AG04450 (cell line): ENCODE data around the gene DDX54. TPM values are rescaled to one million over a fixed set of nuclear protein-coding genes. Genes with fewer than 3 reads are reported as not detected.

ENCODE experiments used
- CTCF ChIA-PET: fragments of 300-600, 350-600 bp; formaldehyde crosslinking; extraction: SDS; loops from one replicate; lab custom pipeline; 2022; ENCODE audit warnings: antibody characterized with exemption, inconsistent platforms; lab: Charles Lee
- POLR2A ChIA-PET: fragments of 350-600 bp; formaldehyde crosslinking; extraction: SDS; loops from one replicate; lab custom pipeline; 2021; ENCODE audit warnings: antibody characterized with exemption, inconsistent platforms; lab: Yijun Ruan, JAX
- DNase-seq: peaks from one replicate; pipeline ENCODE4 v3.0.0-alpha.2; 2011; ENCODE audit warnings: low read depth, low spot score
- H3K27ac ChIP-seq: one replicate; pipeline ENCODE4 v1.5.1; 2012; ENCODE audit warnings: low read depth, low read length, control low read depth
- H3K27me3 ChIP-seq: one replicate; pipeline ENCODE4 v1.6.0; 2012; ENCODE audit warnings: low read length; ENCODE audit not compliant: control insufficient read depth, insufficient read depth
- H3K4me3 ChIP-seq: 2 replicates; pipeline ENCODE4 v1.5.1; 2011; ENCODE audit warnings: mild to moderate bottlenecking, low read depth, low read length, control low read depth
- H3K9me3 ChIP-seq: 2 replicates; pipeline ENCODE4 v1.5.1; 2012; ENCODE audit warnings: low read length; ENCODE audit not compliant: control insufficient read depth, insufficient read depth
- CTCF ChIP-seq: IDR thresholded peaks from 2 replicates; pipeline ENCODE4 v1.5.1; 2011; ENCODE audit warnings: low read depth, low read length, control low read depth, inconsistent platforms
- polyA plus RNA-seq: library from polyadenylated mRNA; depleted of rRNA; stranded (reverse); fragments of >200 nt; gene quantifications from 2 replicates; pipeline ENCODE4 v1.2.3, GENCODE V29; 2011

DDX54 gene
- polyA plus RNA-seq, 1 experiment: 26.9 TPM

GRCh38 chr12:113159937-113160336 is 25.3 kb downstream of the DDX54 start:
- ChIA-PET CTCF (interaction anchor here (1.4 to 1.5 kb wide), 2 partner anchors 14 to 111 kb away, joined by 6 to 10 read pairs; no protein-coding TSS in a partner anchor), POLR2A (no interaction called here)
- H3K27me3 ChIP-seq: peaks cover 7% of the 10 kb centered on the region
- no peak for TF ChIP-seq CTCF
- no peak overlapping the region for H3K4me3 ChIP-seq
- no peaks in the 10 kb centered on the region; the same call in 1 of the 2 replicates for H3K9me3 ChIP-seq
- DNase-seq: no peak
- no peak overlapping the region for H3K27ac ChIP-seq

GRCh38 chr12:113158439-113159203 is 26.7 kb downstream of the DDX54 start:
- no peak for DNase-seq
- TF ChIP-seq CTCF: no peak
- CTCF ChIA-PET: interaction anchor here (0.6 to 0.8 kb wide), 3 partner anchors 15 to 135 kb away, joined by 3 read pairs; no protein-coding TSS in a partner anchor
- H3K27ac ChIP-seq: no peak overlapping the region
- peaks cover 17% of the 10 kb centered on the region for H3K27me3 ChIP-seq
- H3K9me3 ChIP-seq: no peaks in the 10 kb centered on the region; the same call in 1 of the 2 replicates
- H3K4me3 ChIP-seq: no peak overlapping the region
- POLR2A ChIA-PET: no interaction called here

GRCh38 chr12:113157218-113157859 is 27.9 kb downstream of the DDX54 start:
- no peak for TF ChIP-seq CTCF
- Histone ChIP-seq H3K4me3 (no peak overlapping the region), H3K27ac (no peak overlapping the region), H3K27me3 (peaks cover 28% of the 10 kb centered on the region), H3K9me3 (no peaks in the 10 kb centered on the region; the same call in 1 of the 2 replicates)
- CTCF ChIA-PET: interaction anchor here (1.3 kb wide), 1 partner anchor 109 kb away, joined by 6 read pairs; no protein-coding TSS in a partner anchor
- POLR2A ChIA-PET: no interaction called here
- no peak for DNase-seq

- POLR2A ChIA-PET: no interaction called here
These were observed 29.6 kb downstream of the DDX54 start for GRCh38 chr12:113155646-113156045.

More at GRCh38 chr12:113155646-113156045, 29.6 kb downstream of the DDX54 start:
- no peak for TF ChIP-seq CTCF
- CTCF ChIA-PET: no interaction called here
- Histone ChIP-seq H3K9me3 (no peaks in the 10 kb centered on the region; the same call in 1 of the 2 replicates), H3K27me3 (peaks cover 38% of the 10 kb centered on the region), H3K4me3 (no peak overlapping the region), H3K27ac (no peak overlapping the region)
- no peak for DNase-seq
